IPS-NIHi11 (cell line): ENCODE results near the gene CACNA2D3.
"Not testable (repeated sequence)": the region's sequence is repeated elsewhere in the genome, so short reads cannot be mapped to it uniquely, and the experiment has no call there.

ENCODE experiments used
- DNase-seq: peaks from one replicate; pipeline ENCODE4 v3.0.0; 2012; ENCODE audit warnings: mixed read lengths, low spot score

Gene CACNA2D3

GRCh38 chr3:55085231-55085630, 962.9 kb downstream of the CACNA2D3 start:
- DNase-seq: no peak

- DNase-seq: no peak
These were observed 966.9 kb downstream of the CACNA2D3 start for GRCh38 chr3:55089211-55089610.

GRCh38 chr3:55090291-55090690, 967.9 kb downstream of the CACNA2D3 start:
- DNase-seq: no peak

- no peak for DNase-seq
These were observed 968.4 kb downstream of the CACNA2D3 start for GRCh38 chr3:55090746-55091145.

- DNase-seq: no peak
These were observed 969.3 kb downstream of the CACNA2D3 start for GRCh38 chr3:55091381-55092225.

GRCh38 chr3:55094676-55095075, 972.3 kb downstream of the CACNA2D3 start:
- DNase-seq: no peak

- no peak for DNase-seq
These were observed 975.1 kb downstream of the CACNA2D3 start for GRCh38 chr3:55097441-55097840.

GRCh38 chr3:55105647-55106046, 983.3 kb downstream of the CACNA2D3 start:
- no peak for DNase-seq

- DNase-seq: no peak
These were observed 984.8 kb downstream of the CACNA2D3 start for GRCh38 chr3:55107187-55107586.

- not testable (repeated sequence) for DNase-seq
These were observed 989.6 kb downstream of the CACNA2D3 start for GRCh38 chr3:55111906-55112305.

GRCh38 chr3:55118451-55118850, 996.1 kb downstream of the CACNA2D3 start:
- no peak for DNase-seq

GRCh38 chr3:55119268-55119667, 996.9 kb downstream of the CACNA2D3 start:
- no peak for DNase-seq

GRCh38 chr3:55122312-55122711, 1000.0 kb downstream of the CACNA2D3 start:
- DNase-seq: no peak
